CD4-positive, alpha-beta T cell treated with Interleukin-6 at 100 ng/mL for 8 hours (primary cell): ENCODE measurements around the gene OR10J4.
"Not testable (repeated sequence)": the region's sequence is repeated elsewhere in the genome, so short reads cannot be mapped to it uniquely, and the experiment has no call there.

Experiments
- DNase-seq: peaks from one replicate; pipeline ENCODE4 v3.0.0-alpha.2; 2020; ENCODE audit warnings: mixed read lengths, low spot score

The OR10J4 gene

DNA sequence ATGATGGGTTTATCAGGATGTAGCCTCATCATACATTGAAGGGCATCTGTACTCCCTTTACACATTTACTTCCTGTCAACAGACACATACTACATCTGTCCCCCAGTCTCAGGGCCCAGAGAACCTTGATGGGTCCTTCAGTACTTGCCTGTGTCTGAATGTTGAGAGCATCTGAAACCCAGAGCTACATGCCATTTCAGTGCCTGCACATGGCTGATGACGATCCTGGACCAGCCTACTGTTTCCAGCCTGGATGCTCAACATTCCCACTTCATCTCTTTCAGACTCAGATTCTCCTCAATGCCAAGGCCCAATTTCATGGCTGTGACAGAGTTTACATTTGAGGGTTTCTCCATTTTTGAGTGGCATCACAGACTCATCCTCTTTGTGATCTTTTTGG is at the start of gene OR10J4:
Gene OR10J4, plus strand, starts transcription at position 301 of the 400 bp plus-strand sequence.
- no peak for DNase-seq

DNA sequence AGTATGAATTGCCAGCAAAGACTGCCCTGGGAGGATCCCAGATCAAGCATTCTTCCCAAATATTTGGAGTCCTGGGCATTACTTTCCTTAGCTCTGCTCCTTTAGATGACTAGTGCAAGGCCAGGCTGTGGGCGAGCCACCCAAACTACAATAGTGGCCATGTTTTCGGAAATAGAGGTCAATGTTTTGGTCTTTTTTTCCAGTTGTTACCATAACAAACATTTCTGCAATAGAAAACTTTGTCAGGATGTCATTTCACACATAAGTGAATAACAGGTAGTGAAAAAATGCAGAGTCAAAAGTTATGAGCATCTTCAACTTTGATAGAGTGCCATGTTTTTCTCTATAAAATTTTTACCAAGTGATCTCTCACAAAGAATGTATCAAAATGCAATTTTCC is 25.2 kb upstream of the OR10J4 start:
- no peak for DNase-seq

DNA sequence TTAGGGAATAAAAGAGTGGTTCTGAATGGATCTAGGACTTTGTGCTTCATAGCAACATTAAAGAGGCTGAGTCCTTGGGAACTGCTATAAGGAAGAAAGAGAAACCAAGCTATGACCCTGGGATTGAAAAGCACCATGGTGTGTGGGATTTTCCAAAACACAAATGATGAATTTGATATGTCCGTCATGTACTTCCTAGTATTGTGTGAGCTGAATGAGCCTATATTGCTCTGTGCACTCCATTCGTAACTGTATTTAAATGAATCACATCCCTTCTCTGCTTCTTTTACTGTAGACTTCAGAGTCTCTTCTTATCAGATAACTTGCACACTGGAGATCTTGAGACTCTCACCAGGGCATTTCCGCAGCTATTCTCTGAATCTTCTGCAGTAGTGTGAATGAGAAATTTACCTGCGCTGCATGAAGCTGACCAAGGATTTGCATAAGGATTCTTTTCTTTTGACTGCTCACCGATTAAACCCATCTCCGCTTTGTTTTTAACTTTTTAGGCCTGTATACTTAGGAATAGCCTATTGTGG is 23.1 kb upstream of the OR10J4 start:
- no peak for DNase-seq

GRCh38 chr1:159421821-159422220 is 10.2 kb upstream of the OR10J4 start:
- no peak for DNase-seq

DNA sequence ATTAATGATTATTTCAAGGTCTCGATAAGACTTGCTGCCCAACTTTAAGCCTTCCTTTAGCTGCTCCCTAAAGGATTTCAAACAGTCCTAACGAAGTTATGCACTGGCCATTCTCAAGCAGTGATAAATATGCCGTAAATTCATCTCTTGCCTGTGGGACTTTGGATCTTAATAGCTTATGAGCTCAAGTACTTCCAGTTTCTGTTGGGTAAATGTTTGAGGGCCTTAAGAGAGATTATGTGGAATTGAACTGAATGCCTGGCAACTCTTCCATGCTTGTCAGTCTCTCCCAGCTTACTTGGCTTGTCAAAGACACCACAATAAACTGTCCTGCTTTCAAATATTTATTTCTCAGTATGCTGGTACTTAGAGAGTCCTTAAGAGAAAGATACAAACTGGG is 3.5 kb upstream of the OR10J4 start:
- DNase-seq: no peak

- DNase-seq: no peak
These were observed 2.7 kb upstream of the OR10J4 start for GRCh38 chr1:159429074-159429861.

DNA sequence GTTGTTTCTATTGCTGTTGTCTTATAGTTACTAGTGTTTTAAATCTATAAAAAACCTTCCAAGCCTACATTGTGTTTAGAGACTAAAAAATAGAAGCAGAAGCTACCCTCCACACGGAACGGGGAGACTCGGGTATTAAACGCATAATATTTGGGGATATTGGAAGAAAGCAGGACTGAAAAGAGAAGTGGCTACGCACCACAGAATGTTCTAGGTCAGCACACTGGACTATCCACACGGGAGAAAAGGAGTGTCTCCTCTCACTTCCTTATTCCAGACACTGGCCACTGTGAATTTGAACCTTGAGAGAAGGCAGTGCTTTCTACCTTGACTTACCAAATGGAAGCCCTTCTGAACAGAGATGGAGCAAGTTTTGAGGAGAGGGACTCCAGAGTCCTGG is 1.0 kb upstream of the OR10J4 start:
- DNase-seq: no peak

DNA sequence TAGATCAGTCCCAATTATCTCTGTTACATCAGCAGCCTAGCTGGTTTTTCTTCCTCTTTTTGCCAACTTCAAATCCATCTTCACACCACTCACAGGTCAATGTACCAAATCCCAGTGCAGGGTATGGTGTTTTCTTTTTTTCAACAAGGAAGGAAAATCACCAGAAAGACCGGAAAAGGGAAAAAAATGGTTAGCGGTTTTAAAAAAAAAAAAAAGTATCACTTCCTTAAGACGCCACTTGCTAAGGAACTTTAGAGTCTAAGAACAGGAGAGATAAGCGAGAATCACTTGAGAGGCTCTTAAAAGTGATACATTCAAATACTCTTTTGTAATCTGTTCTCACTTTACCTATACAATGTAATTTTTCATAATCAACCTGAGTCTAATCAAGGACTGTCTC is 4.5 kb downstream of the OR10J4 start:
- DNase-seq: no peak

DNA sequence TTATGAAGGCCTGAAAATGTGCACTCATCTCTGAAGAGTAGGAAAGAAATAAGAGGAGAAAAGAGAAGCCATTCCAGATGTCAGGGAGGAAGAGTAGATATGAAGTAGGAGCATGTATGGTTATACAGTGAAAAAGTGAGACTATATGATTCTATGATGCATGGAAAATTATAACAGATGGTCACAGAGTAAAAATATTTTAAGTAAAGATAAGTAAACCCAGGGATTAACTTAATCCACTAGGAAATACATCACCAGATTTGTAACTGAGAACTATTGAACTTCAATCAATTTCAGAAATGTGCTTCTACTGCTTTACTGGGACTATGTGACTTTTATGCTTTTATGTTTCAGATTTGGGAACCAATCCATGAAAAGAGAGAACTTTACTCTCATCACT is 7.4 kb downstream of the OR10J4 start, which contains the start of gene OR10J1:
Gene OR10J1, plus strand, starts transcription at position 301 of the 400 bp plus-strand sequence. Its CDS starts 70 bp downstream, at position 371.
- no peak for DNase-seq

- no peak for DNase-seq
These were observed 9.4 kb downstream of the OR10J4 start for GRCh38 chr1:159441360-159441759.

- DNase-seq: no peak
These were observed 10.4 kb downstream of the OR10J4 start for GRCh38 chr1:159442428-159442827.

DNA sequence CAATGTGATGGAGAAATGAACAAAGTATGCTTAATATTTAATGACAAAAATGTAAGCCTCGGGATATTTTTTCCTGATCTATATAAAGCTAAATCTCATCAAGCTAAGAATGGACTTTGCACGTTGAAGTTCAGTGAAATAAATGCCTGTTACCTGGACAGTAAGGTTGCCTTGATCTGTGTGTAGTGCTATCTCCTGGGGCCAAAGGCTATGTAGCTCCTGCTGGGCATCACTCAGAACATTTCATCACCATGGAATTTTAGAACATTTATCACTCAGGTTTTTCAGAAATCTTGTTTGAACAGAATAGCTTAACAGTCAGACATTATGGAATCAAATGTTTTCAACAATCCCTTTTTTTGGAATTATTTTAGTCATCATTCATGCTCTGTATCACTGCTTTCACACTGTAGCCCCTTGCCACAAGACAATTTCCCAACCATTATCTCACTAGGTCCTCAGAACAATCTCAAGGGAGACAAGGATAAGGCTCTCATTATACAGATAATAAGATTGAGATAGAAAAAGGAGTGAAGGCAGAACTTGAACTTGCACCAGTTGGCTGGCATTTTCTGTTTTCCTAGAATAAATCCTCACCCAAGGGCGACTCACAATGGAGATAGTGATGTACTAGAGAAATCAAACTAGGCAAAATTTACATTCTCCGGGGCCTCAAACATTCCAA is 11.2 kb downstream of the OR10J4 start:
- DNase-seq: no peak

DNA sequence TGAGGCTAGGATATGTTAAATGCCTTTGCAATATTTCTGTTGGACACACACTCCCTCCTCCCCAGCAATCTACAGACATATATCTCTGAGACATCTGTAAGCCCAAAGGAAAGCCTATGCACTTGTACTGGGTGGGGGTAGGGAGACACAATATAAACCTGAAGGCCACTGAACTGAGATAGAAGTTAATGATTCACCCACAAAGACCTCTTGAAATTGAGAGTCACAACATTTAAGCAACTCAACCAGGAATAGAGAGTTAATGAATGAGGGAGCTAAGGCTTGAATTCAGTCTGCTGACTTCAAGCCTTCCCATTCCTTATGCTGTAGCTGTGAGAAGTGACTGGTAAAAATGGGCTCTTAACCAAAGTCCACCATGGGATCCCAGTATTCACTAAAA is 12.5 kb downstream of the OR10J4 start:
- DNase-seq: no peak

- no peak for DNase-seq
These were observed 16.2 kb downstream of the OR10J4 start for GRCh38 chr1:159448181-159448580.

- not testable (repeated sequence) for DNase-seq
These were observed 17.6 kb downstream of the OR10J4 start for GRCh38 chr1:159449605-159450004.

DNA sequence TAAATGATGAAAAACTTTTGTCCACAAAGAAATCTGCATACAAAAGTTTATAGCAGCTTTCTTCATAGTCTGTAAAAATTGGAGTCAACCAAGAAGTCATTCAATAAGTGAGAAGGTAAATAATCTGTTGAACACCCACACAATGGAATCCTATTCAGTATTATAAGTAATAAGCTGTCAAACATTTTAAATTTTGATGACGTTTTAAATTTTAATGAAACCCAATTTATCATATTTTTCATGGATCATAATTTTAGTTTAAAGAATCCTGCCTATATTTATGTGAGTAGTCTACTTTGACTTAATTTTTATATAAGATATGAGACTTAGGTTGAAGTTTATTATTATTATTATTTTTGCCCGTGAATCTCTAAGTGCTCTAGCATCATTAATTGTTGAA is 27.5 kb downstream of the OR10J4 start:
- DNase-seq: no peak

DNA sequence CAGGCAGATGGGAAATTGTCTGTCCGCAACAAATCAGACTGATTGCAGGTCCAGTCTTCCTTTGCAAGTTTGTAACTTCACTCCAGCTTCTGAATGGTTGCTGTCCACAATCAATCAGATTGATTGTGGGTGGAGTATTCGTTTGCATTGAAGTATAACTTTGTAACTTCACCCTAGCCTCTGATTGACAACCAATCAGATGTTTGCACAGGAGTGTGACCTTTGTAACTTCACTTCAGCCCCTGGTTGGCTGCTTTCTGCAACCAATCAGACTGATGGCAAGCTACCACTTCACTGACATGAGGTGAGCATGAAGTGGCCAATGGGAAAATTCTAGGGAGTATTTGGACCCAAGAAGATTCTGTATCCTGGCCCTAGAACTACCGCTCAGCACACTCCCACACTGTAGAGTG is 33.2 kb downstream of the OR10J4 start:
- no peak for DNase-seq

DNA sequence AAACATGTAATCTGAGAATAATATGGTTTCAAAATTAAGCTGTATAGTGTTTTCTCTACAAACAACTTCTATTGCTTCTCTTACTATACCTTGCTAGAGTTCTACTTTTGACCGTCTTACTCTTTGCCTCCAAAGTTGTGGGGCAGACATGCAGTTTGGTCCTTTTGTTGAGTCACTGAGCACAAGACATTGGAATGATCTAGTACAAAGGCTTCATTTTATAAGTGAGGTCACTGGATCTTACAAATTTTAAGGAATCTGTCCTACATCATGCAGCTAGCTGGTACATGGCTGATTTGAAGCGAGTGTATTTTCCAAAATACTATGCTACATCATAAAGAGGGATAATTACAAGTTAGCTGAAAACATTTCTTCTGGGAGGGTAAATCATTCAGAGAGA is 36.3 kb downstream of the OR10J4 start:
- DNase-seq: no peak

- no peak for DNase-seq
These were observed 38.0 kb downstream of the OR10J4 start for GRCh38 chr1:159469921-159470533.

- no peak for DNase-seq
These were observed 41.3 kb downstream of the OR10J4 start for GRCh38 chr1:159473335-159473734.

DNA sequence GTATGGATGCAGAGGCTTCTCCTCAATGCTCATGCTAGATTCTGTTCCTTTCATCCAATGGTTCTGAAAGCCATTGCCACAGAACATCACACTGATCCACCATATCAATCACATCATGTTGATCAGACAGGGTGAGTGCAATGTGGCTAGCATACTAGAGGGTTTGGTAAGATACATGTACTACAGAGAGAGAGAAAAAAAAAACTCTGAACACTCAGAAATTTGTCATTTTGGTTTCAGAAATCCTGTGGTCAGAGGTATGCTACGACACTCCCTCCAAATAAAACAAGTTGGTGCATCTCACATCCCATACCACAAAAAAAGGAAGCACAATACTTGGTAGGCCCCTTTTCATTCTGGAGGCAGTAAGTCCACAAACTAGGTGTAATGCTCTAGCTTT is 42.9 kb downstream of the OR10J4 start:
- DNase-seq: no peak
